Activated CD8-positive, alpha-beta T cell treated with anti-CD3 and anti-CD28 coated beads for 36 hours (primary cell): ENCODE measurements around the gene KRTAP10-9. TPM values are rescaled to one million over a fixed set of nuclear protein-coding genes. Genes with fewer than 3 reads are reported as not detected.

Source experiments
- ATAC-seq: fragments of 200-7000 bp; cut with Tn5 transposase; one replicate; pipeline ENCODE4 v1.10.0; 2021; ENCODE audit warnings: mild to moderate bottlenecking, moderate library complexity
- CTCF ChIA-PET: fragments of 350-600 bp; sonication (Branson Sonifier 250); formaldehyde crosslinking; loops from one replicate; lab custom pipeline; 2021; ENCODE audit warnings: antibody characterized with exemption; lab: Charles Lee
- POLR2A ChIA-PET: fragments of 350-600 bp; sonication (Branson Sonifier 250); formaldehyde crosslinking; loops from one replicate; lab custom pipeline; 2021; ENCODE audit warnings: antibody characterized with exemption; lab: Charles Lee
- DNase-seq: peaks from one replicate; pipeline ENCODE4 v3.0.0-alpha.2; 2020
- H3K27ac Mint-ChIP-seq: one replicate; pipeline ENCODE4 v1.8.0; 2021; ENCODE audit warnings: mild to moderate bottlenecking, mixed read lengths
- H3K27me3 Mint-ChIP-seq: one replicate; pipeline ENCODE4 v1.8.0; 2021; ENCODE audit warnings: mixed read lengths
- H3K36me3 Mint-ChIP-seq: one replicate; pipeline ENCODE4 v1.8.0; 2021; ENCODE audit warnings: low read depth, mixed read lengths
- H3K4me1 Mint-ChIP-seq: one replicate; pipeline ENCODE4 v1.8.0; 2021; ENCODE audit warnings: low read depth, mixed read lengths
- H3K4me3 Mint-ChIP-seq: one replicate; pipeline ENCODE4 v1.8.0; 2021; ENCODE audit warnings: mild to moderate bottlenecking, moderate library complexity, mixed read lengths
- H3K9me3 Mint-ChIP-seq: one replicate; pipeline ENCODE4 v1.8.0; 2021; ENCODE audit warnings: mixed read lengths
- CTCF ChIP-seq: fragments of 200-600 bp; IDR thresholded peaks from one replicate; pipeline ENCODE4 v1.8.0; 2022; ENCODE audit warnings: antibody characterized with exemption, mild to moderate bottlenecking
- intact Hi-C: fragments of 100-400 bp; cut with micrococcal nuclease; formaldehyde crosslinking; loops from one replicate; pipeline ENCODE4 v1.10.0; 2022
- total RNA-seq, 2 experiments: library from RNA; stranded (reverse); gene quantifications; one replicate each; pipeline ENCODE4 v1.2.3, GENCODE V29; 2021

KRTAP10-9 gene
- total RNA-seq, 2 experiments from 2014 or later, result not detected

GRCh38 chr21:44664691-44665090 lies 37.8 kb downstream of the KRTAP10-9 start:
- ChIA-PET CTCF (interaction anchor here (1.0 kb wide), 1 partner anchor 77 kb away, joined by 4 read pairs; no protein-coding TSS in a partner anchor), POLR2A (no interaction called here)
- no peak overlapping the region for H3K27ac Mint-ChIP-seq
- H3K4me1 Mint-ChIP-seq, result peaks cover 6% of the 10 kb centered on the region
- no peak overlapping the region for H3K4me3 Mint-ChIP-seq
- H3K27me3 Mint-ChIP-seq, result no peaks in the 10 kb centered on the region
- ATAC-seq, result no peak
- intact Hi-C loops, result no loop called here
- DNase-seq, result no peak
- no peak for TF ChIP-seq CTCF
- H3K9me3 Mint-ChIP-seq, result peaks cover 8% of the 10 kb centered on the region
- H3K36me3 Mint-ChIP-seq, result no peaks in the 10 kb centered on the region

- H3K9me3 Mint-ChIP-seq, result peaks cover 11% of the 10 kb centered on the region
- no peak for TF ChIP-seq CTCF
- CTCF ChIA-PET, result interaction anchor here (0.6 to 1.7 kb wide), 3 partner anchors 47 to 127 kb away, joined by 3 to 5 read pairs (median 3); no protein-coding TSS in a partner anchor
- peaks cover 4% of the 10 kb centered on the region for H3K4me1 Mint-ChIP-seq
- no peaks in the 10 kb centered on the region for H3K36me3 Mint-ChIP-seq
- ATAC-seq (no peak), DNase-seq (no peak)
- POLR2A ChIA-PET, result interaction anchor here (0.9 to 1.4 kb wide), 2 partner anchors 8 to 13 kb away, joined by 3 to 4 read pairs; partner anchors contain the start of gene KRTAP12-3
- H3K27ac Mint-ChIP-seq, result no peak within 1 kb of the TSS
- no peaks in the 10 kb centered on the region for H3K27me3 Mint-ChIP-seq
- no peak within 1 kb of the TSS for H3K4me3 Mint-ChIP-seq
- intact Hi-C loops, result no loop called here
Observed at GRCh38 chr21:44666401-44667320, 39.8 kb downstream of the KRTAP10-9 start, which contains the start of gene KRTAP12-2. TSS of gene KRTAP12-2 (minus strand) at chr21:44666927. CDS start at chr21:44666886, 41 bp downstream.

GRCh38 chr21:44667612-44668011 lies 40.7 kb downstream of the KRTAP10-9 start:
- ATAC-seq (no peak), DNase-seq (no peak)
- Mint-ChIP-seq H3K4me1 (peaks cover 4% of the 10 kb centered on the region), H3K9me3 (peaks cover 13% of the 10 kb centered on the region), H3K36me3 (no peaks in the 10 kb centered on the region), H3K27ac (no peak overlapping the region), H3K27me3 (no peaks in the 10 kb centered on the region), H3K4me3 (no peak overlapping the region)
- intact Hi-C loops, result no loop called here
- no peak for TF ChIP-seq CTCF
- ChIA-PET POLR2A (interaction anchor here (0.9 to 1.4 kb wide), 2 partner anchors 9 to 12 kb away, joined by 3 to 4 read pairs; partner anchors contain the start of gene KRTAP12-3), CTCF (interaction anchor here (0.6 to 1.7 kb wide), 3 partner anchors 70 to 157 kb away, joined by 3 to 5 read pairs (median 3); no protein-coding TSS in a partner anchor)

GRCh38 chr21:44670642-44671432 lies 43.9 kb downstream of the KRTAP10-9 start:
- TF ChIP-seq CTCF, result no peak
- ATAC-seq, result no peak
- no peak overlapping the region for H3K27ac Mint-ChIP-seq
- intact Hi-C loops, result no loop called here
- CTCF ChIA-PET, result no interaction called here
- H3K4me1 Mint-ChIP-seq, result peaks cover 4% of the 10 kb centered on the region
- H3K36me3 Mint-ChIP-seq, result peaks cover 3% of the 10 kb centered on the region
- H3K4me3 Mint-ChIP-seq, result no peak overlapping the region
- POLR2A ChIA-PET, result no interaction called here
- H3K9me3 Mint-ChIP-seq, result peaks cover 21% of the 10 kb centered on the region
- no peak for DNase-seq
- no peaks in the 10 kb centered on the region for H3K27me3 Mint-ChIP-seq
